ENCODE results near the gene YBX1.

GRCh38 chr1:42736152-42736551, 53.9 kb downstream of the YBX1 start:
- TF ChIP-seq TAF1 (IDR thresholded peaks at IDR 0.05; ENCODE audit: borderline replicate concordance, insufficient read depth, low read length), result no peak
- no peak for TF ChIP-seq SIN3A (IDR thresholded peaks at IDR 0.05; ENCODE audit: borderline replicate concordance, insufficient read depth, low read length)
- TF ChIP-seq REST (IDR thresholded peaks at IDR 0.05; ENCODE audit: insufficient read depth in 1 of 2, low read depth in 2 of 2, low read length in 2 of 2), result no peak
